Measurements from ENCODE around the gene SCYGR7.

DNA sequence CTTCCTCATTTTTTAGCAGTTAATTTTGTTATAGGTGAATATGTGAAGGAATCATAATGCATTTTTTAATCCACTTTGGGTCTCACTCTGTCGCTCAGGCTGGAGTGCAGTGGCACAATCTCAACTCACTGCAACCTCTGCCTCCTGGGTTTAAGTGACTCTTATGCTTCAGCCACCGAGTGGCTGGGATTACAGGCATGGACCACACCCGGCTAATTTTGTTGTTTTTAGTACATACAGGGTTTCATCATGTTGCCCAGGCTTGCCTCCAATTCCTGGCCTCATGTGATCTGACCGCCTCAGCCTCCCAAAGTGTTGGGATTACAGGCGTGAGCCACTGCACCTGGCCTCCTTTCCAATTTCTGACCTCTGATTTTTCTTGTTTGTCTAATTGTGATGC, 43.9 kb upstream of the SCYGR7 start:
- TF ChIP-seq, protein P1, sequence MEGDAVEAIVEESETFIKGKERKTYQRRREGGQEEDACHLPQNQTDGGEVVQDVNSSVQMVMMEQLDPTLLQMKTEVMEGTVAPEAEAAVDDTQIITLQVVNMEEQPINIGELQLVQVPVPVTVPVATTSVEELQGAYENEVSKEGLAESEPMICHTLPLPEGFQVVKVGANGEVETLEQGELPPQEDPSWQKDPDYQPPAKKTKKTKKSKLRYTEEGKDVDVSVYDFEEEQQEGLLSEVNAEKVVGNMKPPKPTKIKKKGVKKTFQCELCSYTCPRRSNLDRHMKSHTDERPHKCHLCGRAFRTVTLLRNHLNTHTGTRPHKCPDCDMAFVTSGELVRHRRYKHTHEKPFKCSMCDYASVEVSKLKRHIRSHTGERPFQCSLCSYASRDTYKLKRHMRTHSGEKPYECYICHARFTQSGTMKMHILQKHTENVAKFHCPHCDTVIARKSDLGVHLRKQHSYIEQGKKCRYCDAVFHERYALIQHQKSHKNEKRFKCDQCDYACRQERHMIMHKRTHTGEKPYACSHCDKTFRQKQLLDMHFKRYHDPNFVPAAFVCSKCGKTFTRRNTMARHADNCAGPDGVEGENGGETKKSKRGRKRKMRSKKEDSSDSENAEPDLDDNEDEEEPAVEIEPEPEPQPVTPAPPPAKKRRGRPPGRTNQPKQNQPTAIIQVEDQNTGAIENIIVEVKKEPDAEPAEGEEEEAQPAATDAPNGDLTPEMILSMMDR (IDR thresholded peaks at IDR 0.05), result no peak
- TF ChIP-seq POLR2A (IDR thresholded peaks at IDR 0.05), result no peak
